A549 (cell line): Measurements from ENCODE around the gene SPTB. TPM values are rescaled to one million over a fixed set of nuclear protein-coding genes. Genes with fewer than 3 reads are reported as not detected.

ENCODE experiments used
- ATAC-seq, 2 experiments: fragments of 200-7000 bp in 1 of 2; fragments of >200 bp in 1 of 2; cut with Nextera tagmentation in 1 of 2; cut with Tn5 transposase in 1 of 2; 3 replicates each; pipeline versions ENCODE4 v1.8.0 to v1.9.1; 2018 to 2020; ENCODE audit warnings: mild to moderate bottlenecking in 1 of 2, moderate library complexity in 1 of 2
- CTCF ChIA-PET: fragments of 300-600 bp; sonication (Branson Sonifier 250); formaldehyde crosslinking; extraction: SDS; loops from one replicate; lab custom pipeline; 2021; ENCODE audit warnings: antibody characterized with exemption, inconsistent platforms; lab: Yijun Ruan, JAX
- POLR2A ChIA-PET: fragments of 350-600 bp; formaldehyde crosslinking; extraction: SDS; loops from one replicate; lab custom pipeline; 2021; ENCODE audit warnings: antibody characterized with exemption, inconsistent platforms; lab: Yijun Ruan, JAX
- DNase-seq, 2 experiments: peaks; one replicate each; pipeline versions ENCODE4 v3.0.0 to v3.0.0-alpha.2; 2011 to 2016; ENCODE audit warnings: low read depth in 1 of 2, low spot score in 1 of 2
- FAIRE-seq: peaks from 2 replicates; lab custom pipeline; 2011; peaks lifted over from hg19 to GRCh38; lab: Jason Lieb, UNC
- H3K27ac ChIP-seq, 2 experiments: fragments of >200 bp; sonication (Bioruptor Twin); formaldehyde crosslinking; 3 replicates each; pipeline ENCODE4 v1.5.1; 2016 to 2017
- H3K4me1 ChIP-seq: fragments of >200 bp; sonication (Bioruptor Twin); formaldehyde crosslinking; 3 replicates; pipeline ENCODE4 v1.6.1; 2016
- H3K4me2 ChIP-seq: fragments of >200 bp; sonication (Bioruptor Twin); formaldehyde crosslinking; 3 replicates; pipeline ENCODE4 v1.6.1; 2016
- H3K4me3 ChIP-seq: fragments of >200 bp; sonication (Bioruptor Twin); formaldehyde crosslinking; 3 replicates; pipeline ENCODE4 v1.5.1; 2016
- H3K9me3 ChIP-seq: fragments of >200 bp; sonication (Bioruptor Twin); formaldehyde crosslinking; 3 replicates; pipeline ENCODE4 v1.6.1; 2016
- BHLHE40 ChIP-seq: IDR thresholded peaks from 2 replicates; pipeline ENCODE4 v1.6.1; 2012; ENCODE audit warnings: low read depth, low read length, inconsistent platforms
- CHD2 ChIP-seq: fragments of 150-350 bp; IDR thresholded peaks from 2 replicates; pipeline ENCODE4 v1.6.1; 2014; ENCODE audit warnings: low read length; ENCODE audit not compliant: partially characterized antibody
- E2F6 ChIP-seq: IDR thresholded peaks from 2 replicates; pipeline ENCODE4 v1.6.1; 2012; ENCODE audit warnings: low read depth, borderline replicate concordance
- ESRRA ChIP-seq: fragments of 150-350 bp; IDR thresholded peaks from 2 replicates; pipeline ENCODE4 v1.6.1; 2014; ENCODE audit warnings: mild to moderate bottlenecking, low read length, borderline replicate concordance
- FOSL2 ChIP-seq, 2 experiments: fragments of 450-650 bp in 1 of 2; fragments of >200 bp in 1 of 2; sonication (Bioruptor Twin) in 1 of 2; formaldehyde crosslinking; IDR thresholded peaks; 2 replicates each; pipeline versions ENCODE4 v1.5.0 to v1.6.1; 2016 to 2020; ENCODE audit warnings: mild to moderate bottlenecking in 1 of 2, moderate library complexity in 1 of 2
- HDAC2 ChIP-seq: fragments of 200-600 bp; sonication (generic); IDR thresholded peaks from 2 replicates; pipeline ENCODE4 v1.6.1; 2016
- HEYL ChIP-seq: fragments of 250-450 bp; sonication (Bioruptor Pico); IDR thresholded peaks from 2 replicates; pipeline ENCODE4 v1.8.0; 2021; ENCODE audit warnings: mild to moderate bottlenecking, moderate library complexity
- HOXA7 ChIP-seq: fragments of 250-450 bp; sonication (Bioruptor Pico); IDR thresholded peaks from 2 replicates; pipeline ENCODE4 v1.5.0; 2020; ENCODE audit warnings: mild to moderate bottlenecking, moderate library complexity
- JUN ChIP-seq, 2 experiments: fragments of >200 bp; sonication (Bioruptor Twin); formaldehyde crosslinking; IDR thresholded peaks; 2 replicates in 1 of 2; 3 replicates in 1 of 2; pipeline ENCODE4 v1.6.1; 2016 to 2017
- JUNB ChIP-seq: fragments of >200 bp; sonication (Bioruptor Twin); formaldehyde crosslinking; IDR thresholded peaks from 2 replicates; pipeline ENCODE4 v1.6.1; 2016
- KDM1A ChIP-seq: fragments of 200-600 bp; sonication (generic); IDR thresholded peaks from 2 replicates; pipeline ENCODE4 v1.6.1; 2016; ENCODE audit warnings: low read depth, mild to moderate bottlenecking
- MAFK ChIP-seq: fragments of 450-650 bp; IDR thresholded peaks from 2 replicates; pipeline ENCODE4 v1.6.1; 2014; ENCODE audit not compliant: partially characterized antibody
- NFE2L2 ChIP-seq: fragments of 150-350 bp; conservative IDR thresholded peaks from 2 replicates; pipeline ENCODE4 v1.6.1; 2014; ENCODE audit warnings: low read length
- PHF8 ChIP-seq: fragments of 200-600 bp; sonication (generic); IDR thresholded peaks from 2 replicates; pipeline ENCODE4 v1.6.1; 2016; ENCODE audit warnings: low read depth, mild to moderate bottlenecking, antibody characterized with exemption, moderate library complexity, borderline replicate concordance
- POLR2A ChIP-seq: IDR thresholded peaks from 2 replicates; pipeline ENCODE4 v1.6.1; 2012; ENCODE audit warnings: mild to moderate bottlenecking, low read length
- POLR2AphosphoS2 ChIP-seq: conservative IDR thresholded peaks from 2 replicates; pipeline ENCODE4 v1.6.1; 2012; ENCODE audit warnings: low read length, improper control_type of control experiment, inconsistent platforms
- RAD21 ChIP-seq, 2 experiments: fragments of >200 bp in 1 of 2; sonication (Bioruptor Twin) in 1 of 2; formaldehyde crosslinking in 1 of 2; IDR thresholded peaks in 1 of 2; conservative IDR thresholded peaks in 1 of 2; 2 replicates in 1 of 2; 3 replicates in 1 of 2; pipeline ENCODE4 v1.6.1; 2012 to 2018; ENCODE audit warnings: inconsistent platforms in 1 of 2
- RARB ChIP-seq: fragments of 250-450 bp; sonication (Bioruptor Pico); IDR thresholded peaks from 2 replicates; pipeline ENCODE4 v1.8.0; 2021; ENCODE audit warnings: mild to moderate bottlenecking, moderate library complexity
- RCOR1 ChIP-seq: fragments of 150-350 bp; IDR thresholded peaks from 2 replicates; pipeline ENCODE4 v1.6.1; 2014; ENCODE audit warnings: antibody characterized with exemption, low read length, low read depth
- RFX5 ChIP-seq: fragments of 450-650 bp; IDR thresholded peaks from 2 replicates; pipeline ENCODE4 v1.7.1; 2014; ENCODE audit warnings: antibody characterized with exemption, mild to moderate bottlenecking, moderate library complexity
- TFCP2L1 ChIP-seq: fragments of 250-450 bp; sonication (Bioruptor Pico); IDR thresholded peaks from 2 replicates; pipeline ENCODE4 v1.5.0; 2021; ENCODE audit warnings: mild to moderate bottlenecking
- ZC3H11A ChIP-seq: fragments of 450-650 bp; IDR thresholded peaks from 2 replicates; pipeline ENCODE4 v1.6.1; 2014; ENCODE audit warnings: antibody characterized with exemption, mild to moderate bottlenecking
- WGBS: methylation state at CpG from one replicate; pipeline ENCODE4 v1.1.6; 2017; ENCODE audit errors: missing lambda C conversion rate; 5-methylcytosine and 5-hydroxymethylcytosine counted together
- polyA plus RNA-seq, 4 experiments: library from polyadenylated mRNA; depleted of rRNA in 3 of 4; stranded (reverse); fragments of >200 nt; fragmentation: RNase III in 1 of 4; extraction: RNeasy Plus Mini Kit Qiagen cat#74134 plus additional on column Dnase treatment in 1 of 4; gene quantifications; 2 replicates in 3 of 4; 3 replicates in 1 of 4; pipeline ENCODE4 v1.2.3, GENCODE V29; 2011 to 2017
- TF ChIP-seq, protein P1 (sequence below): fragments of >200 bp; sonication (Bioruptor Twin); formaldehyde crosslinking; IDR thresholded peaks from 2 replicates; pipeline ENCODE4 v1.6.1; 2016
- TF ChIP-seq, protein P2 (sequence below): fragments of 250-450 bp; sonication (Bioruptor Pico); IDR thresholded peaks from 2 replicates; pipeline ENCODE4 v1.5.0; 2021; ENCODE audit warnings: mild to moderate bottlenecking, moderate library complexity, borderline replicate concordance
- TF ChIP-seq, protein P3 (sequence below): fragments of >200 bp; sonication (Bioruptor Twin); formaldehyde crosslinking; IDR thresholded peaks from 3 replicates; pipeline ENCODE4 v1.5.1; 2016

Gene SPTB
- polyA plus RNA-seq, 2 of the 4 experiments (the other 2 are of a cell fraction): 0.27 to 2.1 TPM

- TF ChIP-seq E2F6 (no peak), PHF8 (no peak), POLR2AphosphoS2 (no peak), TFCP2L1 (no peak), RAD21 (conservative IDR thresholded peaks at IDR 0.05 in 1 of 2, IDR thresholded peaks at IDR 0.05 in 1 of 2) (no peak), HEYL (no peak), RFX5 (no peak)
- TF ChIP-seq, protein P1, sequence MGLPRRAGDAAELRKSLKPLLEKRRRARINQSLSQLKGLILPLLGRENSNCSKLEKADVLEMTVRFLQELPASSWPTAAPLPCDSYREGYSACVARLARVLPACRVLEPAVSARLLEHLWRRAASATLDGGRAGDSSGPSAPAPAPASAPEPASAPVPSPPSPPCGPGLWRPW: no peak
- TF ChIP-seq, all 56 proteins: peak for 0
Measured at GRCh38 chr14:64730681-64731080, 149.0 kb downstream of the SPTB start (continued).

DNA sequence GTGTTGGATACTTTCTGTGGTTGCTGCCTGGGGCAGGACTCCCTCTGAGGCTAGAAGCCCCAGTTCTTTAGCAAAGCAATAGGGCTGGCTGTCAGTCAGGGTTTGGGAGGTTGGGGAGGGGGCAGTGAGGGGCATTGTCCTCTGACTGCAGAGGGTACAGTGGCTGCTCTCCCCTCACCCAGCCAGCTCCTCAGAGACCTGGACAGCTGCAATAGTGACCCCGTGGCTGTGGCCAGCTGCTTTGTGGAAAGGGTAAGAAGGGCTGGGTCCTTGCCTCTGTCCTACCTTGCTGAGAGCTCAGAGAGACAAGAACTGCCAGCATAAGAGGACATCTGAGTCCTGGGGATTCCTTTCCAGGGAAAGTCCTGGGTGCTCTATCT, 149.7 kb downstream of the SPTB start:
- 60% methylated on average over 1 of the region's 1 CpG for WGBS
- Histone ChIP-seq H3K4me3 (no peak overlapping the region), H3K27ac (peak overlapping the region in 1 of 2 experiments; percentile 58; a peak in 2 of 6 replicates), H3K4me1 (peaks cover 32% of the 10 kb centered on the region), H3K9me3 (no peaks in the 10 kb centered on the region), H3K4me2 (no peak overlapping the region)
- ChIA-PET POLR2A (no interaction called here), CTCF (interaction anchor here (0.9 to 1.4 kb wide), 2 partner anchors 34 to 190 kb away, joined by 3 read pairs; partner anchors contain the start of gene HSPA2)
- FAIRE-seq (no peak), ATAC-seq (no peak), DNase-seq (no peak)
- TF ChIP-seq JUNB: no peak
- TF ChIP-seq HDAC2: no peak
- TF ChIP-seq RAD21 (conservative IDR thresholded peaks at IDR 0.05 in 1 of 2, IDR thresholded peaks at IDR 0.05 in 1 of 2): no peak
- TF ChIP-seq E2F6: no peak
- TF ChIP-seq BHLHE40: no peak
- TF ChIP-seq MAFK: no peak
- TF ChIP-seq POLR2A: no peak
- no peak for TF ChIP-seq RARB (CRISPR knock-in tag)
- TF ChIP-seq, protein P2, sequence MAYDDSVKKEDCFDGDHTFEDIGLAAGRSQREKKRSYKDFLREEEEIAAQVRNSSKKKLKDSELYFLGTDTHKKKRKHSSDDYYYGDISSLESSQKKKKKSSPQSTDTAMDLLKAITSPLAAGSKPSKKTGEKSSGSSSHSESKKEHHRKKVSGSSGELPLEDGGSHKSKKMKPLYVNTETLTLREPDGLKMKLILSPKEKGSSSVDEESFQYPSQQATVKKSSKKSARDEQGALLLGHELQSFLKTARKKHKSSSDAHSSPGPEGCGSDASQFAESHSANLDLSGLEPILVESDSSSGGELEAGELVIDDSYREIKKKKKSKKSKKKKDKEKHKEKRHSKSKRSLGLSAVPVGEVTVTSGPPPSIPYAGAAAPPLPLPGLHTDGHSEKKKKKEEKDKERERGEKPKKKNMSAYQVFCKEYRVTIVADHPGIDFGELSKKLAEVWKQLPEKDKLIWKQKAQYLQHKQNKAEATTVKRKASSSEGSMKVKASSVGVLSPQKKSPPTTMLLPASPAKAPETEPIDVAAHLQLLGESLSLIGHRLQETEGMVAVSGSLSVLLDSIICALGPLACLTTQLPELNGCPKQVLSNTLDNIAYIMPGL: no peak
- TF ChIP-seq RCOR1: no peak
- no peak for TF ChIP-seq HOXA7 (CRISPR knock-in tag)
- no peak for TF ChIP-seq PHF8
- no peak for TF ChIP-seq NFE2L2
- TF ChIP-seq, protein P3, sequence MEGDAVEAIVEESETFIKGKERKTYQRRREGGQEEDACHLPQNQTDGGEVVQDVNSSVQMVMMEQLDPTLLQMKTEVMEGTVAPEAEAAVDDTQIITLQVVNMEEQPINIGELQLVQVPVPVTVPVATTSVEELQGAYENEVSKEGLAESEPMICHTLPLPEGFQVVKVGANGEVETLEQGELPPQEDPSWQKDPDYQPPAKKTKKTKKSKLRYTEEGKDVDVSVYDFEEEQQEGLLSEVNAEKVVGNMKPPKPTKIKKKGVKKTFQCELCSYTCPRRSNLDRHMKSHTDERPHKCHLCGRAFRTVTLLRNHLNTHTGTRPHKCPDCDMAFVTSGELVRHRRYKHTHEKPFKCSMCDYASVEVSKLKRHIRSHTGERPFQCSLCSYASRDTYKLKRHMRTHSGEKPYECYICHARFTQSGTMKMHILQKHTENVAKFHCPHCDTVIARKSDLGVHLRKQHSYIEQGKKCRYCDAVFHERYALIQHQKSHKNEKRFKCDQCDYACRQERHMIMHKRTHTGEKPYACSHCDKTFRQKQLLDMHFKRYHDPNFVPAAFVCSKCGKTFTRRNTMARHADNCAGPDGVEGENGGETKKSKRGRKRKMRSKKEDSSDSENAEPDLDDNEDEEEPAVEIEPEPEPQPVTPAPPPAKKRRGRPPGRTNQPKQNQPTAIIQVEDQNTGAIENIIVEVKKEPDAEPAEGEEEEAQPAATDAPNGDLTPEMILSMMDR: no peak
- TF ChIP-seq CHD2: no peak
- TF ChIP-seq ESRRA: no peak
- TF ChIP-seq ZC3H11A: no peak
- no peak for TF ChIP-seq FOSL2 (IDR thresholded peaks at IDR 0.05)
- TF ChIP-seq FOSL2 (CRISPR knock-in tag; IDR thresholded peaks at IDR 0.05): no peak
- TF ChIP-seq JUN (IDR thresholded peaks at IDR 0.05): no peak
- no peak for TF ChIP-seq KDM1A
